GM13976 (cell line): Measurements from ENCODE around the gene PORCN.
A peak's percentile ranks its signal among the peaks of the same experiment; 100 is the strongest.

Source experiments
- DNase-seq: peaks from one replicate; pipeline ENCODE4 v3.0.0; 2012; ENCODE audit warnings: low spot score
- CTCF ChIP-seq: IDR thresholded peaks from 2 replicates; pipeline ENCODE4 v1.5.1; 2012; ENCODE audit warnings: borderline replicate concordance, mild to moderate bottlenecking; ENCODE audit not compliant: insufficient read depth; ENCODE audit errors: extremely low read depth, missing control alignments, control extremely low read depth
- in situ Hi-C: fragments of 300-500 bp; cut with MboI; formaldehyde crosslinking; loops from one replicate; pipeline ENCODE4 v1.12.0; 2022; ENCODE audit warnings: low sequenced_read_pairs, mixed read lengths, inconsistent platforms; ENCODE audit not compliant: unreplicated experiment

Gene PORCN

GRCh38 chrX:48508400-48509244, at the start of gene PORCN:
Gene PORCN, plus strand, starts transcription at chrX:48508992. Its CDS starts 829 bp downstream, at chrX:48509821.
- in situ Hi-C loops: no loop called here
- no peak for TF ChIP-seq CTCF
- DNase-seq: peak; percentile 92

- in situ Hi-C loops: loop anchor here (25.0 kb wide), 1 partner anchor 372 kb away; no protein-coding TSS in a partner anchor
- DNase-seq: peak; percentile 3
- no peak for TF ChIP-seq CTCF
Observed at GRCh38 chrX:48459483-48459882, 49.3 kb upstream of the PORCN start.

GRCh38 chrX:48460031-48460430, 48.8 kb upstream of the PORCN start:
- in situ Hi-C loops: loop anchor here (25.0 kb wide), 1 partner anchor 373 kb away; no protein-coding TSS in a partner anchor
- TF ChIP-seq CTCF: no peak
- no peak for DNase-seq

GRCh38 chrX:48460606-48461005, 48.2 kb upstream of the PORCN start:
- no peak for TF ChIP-seq CTCF
- DNase-seq: peak; percentile 10
- in situ Hi-C loops: loop anchor here (25.0 kb wide), 1 partner anchor 373 kb away; no protein-coding TSS in a partner anchor

GRCh38 chrX:48461830-48462229, 47.0 kb upstream of the PORCN start:
- no peak for TF ChIP-seq CTCF
- peak; percentile 18 for DNase-seq
- in situ Hi-C loops: loop anchor here (25.0 kb wide), 1 partner anchor 375 kb away; no protein-coding TSS in a partner anchor

- no peak for TF ChIP-seq CTCF
- peak; percentile 3 for DNase-seq
- in situ Hi-C loops: loop anchor here (25.0 kb wide), 1 partner anchor 378 kb away; no protein-coding TSS in a partner anchor
Observed at GRCh38 chrX:48465336-48465933, 43.4 kb upstream of the PORCN start.
